GM18870 (cell line): Measurements from ENCODE around the gene MARCHF4.
"Not testable (repeated sequence)": the region's sequence is repeated elsewhere in the genome, so short reads cannot be mapped to it uniquely, and the experiment has no call there.

ENCODE experiments used
- ATAC-seq: cut with Tn5 transposase; IDR thresholded peaks from one replicate; pipeline ENCODE4 v1.9.1; 2021; ENCODE audit warnings: moderate library complexity; ENCODE audit not compliant: unreplicated experiment

The MARCHF4 gene

DNA sequence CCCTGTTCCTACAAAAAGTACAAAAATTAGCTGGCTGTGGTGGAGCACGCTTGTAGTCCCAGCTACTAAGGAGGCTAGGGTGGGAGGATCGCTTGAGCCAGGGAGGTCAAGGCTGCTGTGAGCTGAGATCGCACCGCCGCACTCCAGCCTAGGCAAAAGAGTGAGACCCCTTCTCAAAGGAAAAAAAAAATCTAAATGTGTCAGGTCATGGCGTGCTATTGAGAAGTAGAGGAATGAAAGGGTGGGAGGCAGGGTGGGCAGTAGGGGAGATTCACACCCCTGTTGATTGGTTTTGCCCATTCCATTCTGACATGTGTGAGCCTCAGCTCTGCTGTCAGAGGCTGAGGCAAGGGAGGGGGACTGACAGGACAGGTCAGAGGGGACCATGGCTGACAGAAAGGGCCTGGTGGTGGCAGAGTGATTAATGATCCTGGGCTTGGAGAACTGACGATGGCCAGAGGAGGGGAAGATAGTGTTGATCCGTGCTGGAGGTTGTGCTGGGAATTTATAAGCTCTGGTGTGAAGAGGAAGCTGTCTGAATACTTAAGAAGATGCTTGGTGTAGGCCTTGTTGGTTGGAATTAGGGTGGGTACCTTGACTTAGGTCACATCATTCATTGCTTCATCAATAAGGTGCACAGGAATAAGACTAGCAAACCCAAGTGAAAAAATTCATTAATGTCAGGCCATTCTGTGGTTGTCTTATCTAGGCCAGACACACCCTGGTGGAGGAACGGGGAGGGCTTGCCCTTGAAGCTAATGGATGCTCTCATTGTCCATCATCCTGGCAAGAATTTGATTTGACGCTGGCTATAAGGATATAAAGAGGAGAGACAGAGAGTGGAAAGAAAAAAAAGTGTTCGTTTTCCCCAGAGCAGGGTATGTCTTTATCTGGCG is 20.9 kb upstream of the MARCHF4 start:
- no peak for ATAC-seq

DNA sequence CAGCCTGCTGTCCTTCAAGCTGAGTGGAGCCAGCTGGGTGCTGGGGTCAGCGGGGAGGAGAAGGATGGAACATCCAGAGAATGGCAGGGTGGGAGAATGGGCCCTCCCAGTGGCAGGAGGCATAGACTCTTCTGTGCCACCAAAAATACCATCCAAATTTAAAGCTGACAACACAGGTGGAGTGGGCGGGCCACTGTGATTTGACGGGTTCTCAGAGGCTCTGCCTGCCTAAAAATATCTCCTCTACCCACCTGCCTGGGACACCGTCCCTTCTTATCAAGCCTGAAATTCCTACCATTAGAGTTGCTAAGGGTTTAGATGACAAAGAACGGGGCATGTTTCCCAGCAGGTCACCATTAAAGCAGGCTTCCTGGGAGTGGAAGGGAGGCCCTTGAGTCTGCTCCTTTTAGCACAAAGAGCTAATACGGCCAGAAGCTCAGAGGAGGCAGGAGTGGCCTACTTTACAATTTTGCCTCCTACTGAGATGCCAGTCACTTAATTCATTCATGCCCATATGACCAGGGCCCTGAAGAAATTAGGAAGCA is 19.8 kb upstream of the MARCHF4 start:
- ATAC-seq = no peak

DNA sequence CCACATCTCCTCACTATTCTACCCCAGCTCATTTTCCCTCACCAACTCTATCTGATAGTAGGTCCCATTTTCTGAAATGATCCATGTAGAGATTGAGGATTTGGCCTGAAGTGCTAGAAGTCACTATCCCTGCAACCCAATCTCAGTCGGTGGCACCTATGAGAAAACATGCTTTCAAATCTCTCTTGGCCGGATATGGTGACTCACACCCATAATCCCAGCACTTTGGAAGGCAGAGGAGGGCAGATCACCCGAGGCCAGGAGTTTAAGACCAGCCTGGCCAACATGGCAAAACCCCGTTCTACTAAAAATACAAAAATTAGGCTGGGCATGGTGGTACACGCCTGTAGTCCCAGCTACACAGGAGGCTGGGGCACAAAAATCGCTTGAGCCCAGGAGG is 19.1 kb upstream of the MARCHF4 start:
- no peak for ATAC-seq

DNA sequence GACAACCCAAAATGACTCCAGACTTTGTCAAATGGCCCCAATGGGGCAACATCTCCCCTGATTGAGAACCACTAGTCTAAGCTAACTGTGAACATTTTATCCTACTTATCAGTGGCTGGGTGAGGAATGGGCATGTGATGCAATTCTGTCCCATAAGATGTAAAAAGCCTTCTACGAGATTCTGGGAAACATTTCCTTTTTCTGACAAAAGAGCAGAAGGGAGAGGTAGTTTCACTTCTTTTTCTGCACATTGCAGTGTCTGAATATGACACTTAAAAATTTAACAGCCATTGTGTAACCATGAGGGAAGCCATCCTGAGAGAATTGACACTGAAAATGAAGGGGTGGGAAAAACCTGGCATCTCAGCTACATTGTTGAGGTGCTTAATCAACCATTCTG is 17.3 kb upstream of the MARCHF4 start:
- no peak for ATAC-seq

DNA sequence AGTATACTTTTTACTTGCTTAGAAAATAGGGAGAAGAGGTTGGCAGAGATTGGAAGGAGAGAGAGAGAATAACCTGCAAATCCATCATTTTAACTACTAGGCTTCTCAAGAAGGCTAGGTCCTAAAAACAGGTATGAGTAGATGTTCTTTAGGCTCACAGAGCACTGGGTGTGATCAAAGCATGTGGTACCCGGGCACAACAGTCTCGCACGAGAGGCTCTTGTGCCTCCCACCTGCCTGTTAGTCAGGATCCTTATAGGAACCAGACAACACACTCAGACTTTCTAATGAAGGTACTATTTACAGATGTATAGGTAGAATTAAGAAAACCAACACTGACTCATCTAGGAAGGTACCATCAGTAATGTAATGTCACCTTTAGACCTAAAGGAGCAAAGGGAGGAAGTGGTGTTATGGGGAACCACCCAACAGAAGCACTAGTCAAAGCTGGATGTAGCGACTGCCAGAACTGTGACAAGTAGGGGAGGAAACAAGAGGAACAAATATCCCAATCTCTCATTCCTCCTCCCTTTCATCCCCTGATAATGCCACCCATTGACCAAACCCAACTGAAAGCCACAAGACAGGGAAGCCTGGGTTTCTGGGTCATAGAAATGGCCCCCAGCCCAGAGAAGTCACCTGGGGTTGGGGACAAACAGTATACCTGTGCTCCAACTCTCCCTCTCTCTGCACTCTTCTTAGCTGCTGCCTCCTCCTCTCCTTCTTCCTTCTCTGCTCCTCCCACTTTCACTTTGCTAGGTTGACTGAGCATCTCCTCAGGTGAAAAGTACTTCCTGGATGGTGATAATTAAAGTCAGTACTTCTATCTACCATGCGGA is 16.0 kb upstream of the MARCHF4 start:
- peak; percentile 73 for ATAC-seq

DNA sequence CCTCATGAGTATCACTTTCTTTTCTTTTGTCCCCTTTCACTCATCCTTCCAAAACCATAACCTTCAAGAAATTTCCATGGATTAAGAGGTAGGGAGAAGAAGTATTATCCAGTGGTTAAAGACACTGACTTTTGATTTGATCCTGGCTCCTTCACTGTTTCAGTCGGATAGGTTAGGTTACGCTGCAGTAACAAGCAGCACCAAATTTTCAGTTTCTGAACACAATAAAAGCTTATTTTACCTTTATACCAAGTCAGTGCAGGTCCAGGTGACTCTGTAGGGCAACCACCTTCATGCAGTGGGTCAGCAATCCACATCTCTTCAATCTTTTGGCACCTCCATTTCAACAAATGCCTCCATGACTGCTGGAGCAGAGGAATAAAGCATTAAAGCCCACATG is 15.0 kb upstream of the MARCHF4 start:
- ATAC-seq = no peak

DNA sequence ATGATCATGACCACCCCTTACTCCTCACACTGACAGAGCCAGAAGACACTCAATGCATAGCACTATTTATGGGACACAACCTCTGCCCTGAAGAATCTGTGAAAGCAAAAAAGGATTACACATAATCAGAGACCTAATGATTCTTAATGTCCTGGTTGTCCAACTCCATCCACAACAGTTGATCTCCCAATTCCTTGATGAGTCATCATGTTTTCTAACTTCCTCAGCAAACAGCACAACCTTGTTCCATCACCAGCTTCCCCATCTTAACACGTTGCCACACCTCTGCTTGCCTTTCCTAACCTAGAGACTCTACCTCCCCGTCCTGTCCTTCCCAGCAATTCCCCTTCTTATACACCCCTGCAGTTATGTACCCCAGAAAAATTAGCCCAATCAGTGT is 13.2 kb upstream of the MARCHF4 start:
- ATAC-seq = no peak

DNA sequence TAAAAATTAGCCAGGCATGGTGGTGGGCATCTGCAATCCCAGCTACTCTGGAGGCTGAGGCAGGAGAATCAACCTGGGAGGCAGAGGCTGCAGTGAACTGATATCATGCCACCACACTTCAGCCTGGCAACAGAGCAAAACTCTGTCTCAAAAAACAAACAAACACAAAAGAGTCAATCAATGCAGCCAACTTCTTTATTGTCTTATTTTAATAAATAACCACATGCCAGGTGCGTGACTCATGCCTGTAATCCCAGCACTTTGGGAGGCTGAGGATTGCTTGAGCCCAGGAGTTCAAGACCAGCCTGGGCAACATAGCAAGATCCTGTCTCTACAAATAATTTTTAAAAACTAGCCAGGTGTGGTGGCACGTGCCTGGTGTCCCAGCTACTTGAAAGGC is 12.1 kb upstream of the MARCHF4 start:
- ATAC-seq = not testable (repeated sequence)

DNA sequence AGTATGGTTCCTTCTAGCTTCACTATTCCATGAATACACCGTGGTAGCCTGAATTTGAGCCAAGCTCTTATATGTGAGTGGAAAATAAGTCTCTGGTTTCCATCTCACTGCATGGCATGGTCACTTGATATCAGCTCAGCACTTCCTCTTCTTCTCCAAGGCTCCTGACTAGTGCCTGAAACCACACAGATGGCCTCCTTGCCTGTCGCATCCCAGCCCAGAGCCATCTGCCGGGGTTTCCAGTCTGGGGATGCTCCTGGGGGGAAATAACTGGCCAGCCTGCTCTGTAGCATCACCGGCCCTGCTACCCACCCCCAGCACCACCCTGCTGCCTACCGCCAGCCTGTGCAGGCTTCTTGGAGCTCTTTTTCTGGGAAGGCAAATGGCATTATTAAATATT is 7.7 kb upstream of the MARCHF4 start:
- ATAC-seq = no peak

DNA sequence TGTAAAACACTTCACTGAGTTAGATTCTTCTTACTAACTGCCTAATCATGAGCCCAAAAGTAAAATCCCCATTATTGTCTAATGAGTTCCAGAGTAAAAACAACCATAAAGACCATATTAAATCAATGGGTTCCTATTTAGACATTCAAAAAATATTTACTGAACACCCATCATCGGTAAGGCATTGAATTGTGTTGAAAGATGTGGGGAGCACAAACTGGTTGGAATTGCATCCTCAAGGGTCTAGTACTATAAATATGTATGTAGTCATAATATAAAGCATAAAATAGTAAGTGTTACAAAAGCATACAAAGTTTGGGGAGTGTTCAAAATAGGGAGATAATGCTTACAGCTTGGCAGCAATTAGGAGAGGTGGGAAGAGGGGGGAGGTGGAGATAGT is 3.0 kb upstream of the MARCHF4 start:
- no peak for ATAC-seq

DNA sequence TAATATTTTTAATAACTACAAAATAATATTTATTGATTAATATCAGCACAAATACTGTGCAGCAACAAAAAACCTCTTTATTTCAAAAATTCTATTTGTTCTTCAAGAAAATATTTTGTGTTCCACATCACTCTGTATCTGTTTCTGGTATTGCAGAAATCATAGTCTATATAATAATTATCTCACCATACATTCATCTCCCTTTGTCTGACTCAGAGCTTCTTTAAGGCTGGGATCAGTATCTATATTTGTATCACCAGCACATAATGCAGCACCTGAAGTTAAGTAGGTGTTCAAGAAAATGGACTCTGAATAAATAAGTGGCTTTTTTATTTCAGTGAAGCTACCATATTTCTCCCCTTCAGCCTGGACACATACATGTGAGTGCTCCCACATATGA is 1.6 kb upstream of the MARCHF4 start:
- no peak for ATAC-seq

DNA sequence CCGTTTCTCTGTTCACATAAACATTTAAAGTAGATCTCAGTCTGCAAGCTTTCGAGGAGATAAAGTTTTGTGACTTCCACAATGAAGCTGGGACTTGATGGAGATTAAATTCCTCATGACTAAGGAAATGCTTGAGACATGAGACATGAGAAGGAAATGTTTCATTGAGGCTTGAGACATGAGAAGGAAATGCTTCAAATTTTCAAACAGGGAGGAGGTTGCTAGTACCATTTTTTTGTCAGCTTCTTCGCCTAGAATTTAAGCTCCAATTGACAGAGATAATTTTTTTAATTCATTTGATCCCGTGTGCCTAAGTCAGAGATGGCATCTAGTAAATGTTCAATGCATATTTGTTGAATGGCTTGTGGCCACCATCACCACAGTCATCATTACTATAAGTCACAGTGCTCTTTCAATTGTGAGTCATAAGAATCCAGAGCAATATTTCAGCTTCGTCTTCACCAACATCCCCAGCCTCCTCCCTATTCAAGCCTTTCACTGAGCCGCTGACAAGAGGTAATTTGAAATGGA is 543 bp upstream of the MARCHF4 start:
- ATAC-seq = no peak

DNA sequence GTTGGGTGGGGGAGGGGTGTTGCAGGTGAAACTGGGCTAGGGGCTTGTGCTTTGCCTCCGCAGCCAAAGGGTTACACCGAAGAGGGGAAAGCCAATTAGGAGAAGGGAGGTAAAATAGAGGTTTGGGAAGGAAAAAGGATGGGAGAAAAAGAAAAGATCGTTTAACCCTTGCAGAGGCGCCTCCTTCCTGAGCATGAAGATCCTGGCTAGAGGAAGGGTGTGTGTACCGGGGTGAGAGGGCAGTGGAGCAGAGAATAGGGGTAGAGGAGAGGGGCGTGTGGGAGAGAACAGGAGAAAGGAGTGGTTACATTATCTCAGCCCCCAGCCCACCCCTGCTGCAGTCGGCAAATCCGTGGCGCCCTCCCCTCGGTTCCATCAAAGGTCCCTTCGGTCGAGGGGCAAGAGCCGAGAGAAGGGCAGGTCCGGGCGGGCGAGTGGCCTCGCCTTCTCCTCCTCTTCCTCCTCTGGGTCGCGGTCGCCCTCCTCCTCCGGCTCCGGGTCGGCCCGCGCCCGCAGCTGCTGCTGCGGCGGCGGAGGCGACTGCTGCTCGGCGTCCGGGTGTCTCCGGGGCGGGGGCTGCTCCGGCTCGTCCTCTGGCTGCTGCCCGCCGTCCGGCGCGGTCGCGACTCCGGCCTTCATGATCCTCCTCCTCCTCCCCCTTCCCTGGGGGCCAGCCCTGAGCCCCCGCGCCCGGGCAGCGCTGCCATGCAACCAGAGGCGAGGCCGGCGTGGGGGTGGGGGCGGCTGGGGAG is 1.1 kb downstream of the MARCHF4 start:
- no peak for ATAC-seq

DNA sequence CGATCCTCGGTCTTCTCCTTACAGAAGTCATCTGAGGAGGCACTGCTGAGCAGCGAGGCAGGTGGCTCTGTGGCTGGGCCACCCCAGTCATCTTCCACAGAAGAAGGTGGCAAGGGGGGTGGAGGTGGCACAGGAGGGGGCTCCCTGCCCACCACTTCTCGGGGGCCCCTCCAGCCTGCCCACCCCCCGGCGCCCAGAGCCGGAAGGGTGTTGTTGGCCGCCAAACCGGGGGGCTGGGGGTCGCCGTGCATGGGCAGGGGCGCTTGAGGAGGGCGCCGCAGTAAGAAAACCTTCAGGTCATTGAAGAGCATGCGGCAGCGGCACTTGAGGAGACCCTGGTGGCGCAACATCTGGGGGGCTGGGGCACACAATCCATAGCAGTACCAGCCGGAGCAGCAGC is 2.5 kb downstream of the MARCHF4 start:
- ATAC-seq = no peak

DNA sequence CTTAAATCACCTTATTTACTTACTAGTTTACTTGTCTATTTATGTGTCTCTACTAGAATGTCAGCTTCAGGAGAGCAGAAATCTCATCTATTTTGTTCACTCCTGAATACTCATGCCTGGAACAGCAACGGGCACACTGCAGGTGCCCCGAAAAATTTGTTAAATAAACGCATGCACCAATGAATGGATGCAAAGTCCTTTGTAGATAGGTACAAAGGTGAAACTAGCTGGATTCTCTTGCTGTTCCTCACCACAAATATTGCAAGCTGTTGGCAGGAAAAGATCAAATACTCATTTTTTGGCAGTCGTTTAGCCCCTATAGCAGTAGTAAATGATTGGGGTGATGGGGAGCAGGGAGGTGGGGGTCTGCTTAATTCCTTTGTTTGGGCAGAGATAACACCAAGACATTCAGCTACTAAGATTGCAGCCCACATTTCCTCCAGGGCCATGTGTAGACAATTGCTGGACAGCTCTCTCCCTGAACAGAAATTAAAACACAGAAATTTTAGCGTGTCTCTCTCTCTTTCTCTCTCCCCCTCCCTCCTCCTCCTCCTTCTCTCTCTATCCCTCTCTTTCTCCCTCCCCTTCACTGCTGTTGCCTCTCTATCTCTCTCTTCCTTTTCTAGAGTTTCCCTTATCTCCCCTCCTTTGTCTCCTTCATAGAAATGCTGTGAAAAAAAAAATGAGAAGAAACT is 5.4 kb downstream of the MARCHF4 start:
- ATAC-seq = no peak

DNA sequence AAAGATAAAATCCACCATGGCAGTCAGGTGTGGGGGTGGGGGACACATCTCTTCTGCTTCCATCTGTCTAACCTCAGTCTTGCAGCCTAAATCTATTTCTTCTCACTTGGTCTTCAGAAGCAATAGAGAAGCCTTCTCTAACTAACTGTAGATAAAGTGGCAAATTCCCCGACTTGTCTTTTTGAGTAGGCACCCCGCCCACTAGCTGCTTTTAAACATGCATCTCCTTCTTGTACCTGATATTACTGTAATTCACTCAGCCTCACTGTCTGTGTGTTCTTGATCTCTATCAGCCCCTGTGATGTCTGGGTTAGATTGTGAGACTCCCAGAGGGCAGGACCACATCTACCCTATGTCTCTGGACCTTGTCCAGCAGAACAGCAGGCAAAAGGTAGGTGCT is 6.8 kb downstream of the MARCHF4 start:
- ATAC-seq = no peak

DNA sequence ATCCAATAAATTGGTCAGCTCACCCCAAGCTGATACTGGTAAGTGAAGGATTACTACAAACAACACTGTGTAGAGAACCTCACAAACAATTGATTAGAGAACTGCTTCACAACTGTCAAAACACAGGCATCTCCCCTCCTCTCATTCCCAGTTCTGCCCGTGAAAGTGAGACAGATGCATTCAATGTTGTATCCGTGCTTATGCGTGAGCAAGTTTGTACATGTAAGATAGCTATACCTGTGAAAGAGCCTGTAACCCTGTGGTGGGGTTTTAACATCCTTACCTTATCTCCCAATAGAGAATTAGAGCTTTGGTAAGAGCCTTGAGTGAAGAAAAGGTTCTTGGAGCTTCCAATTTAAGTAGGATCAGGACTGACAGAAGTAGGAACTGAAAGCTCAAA is 9.1 kb downstream of the MARCHF4 start:
- ATAC-seq = no peak

DNA sequence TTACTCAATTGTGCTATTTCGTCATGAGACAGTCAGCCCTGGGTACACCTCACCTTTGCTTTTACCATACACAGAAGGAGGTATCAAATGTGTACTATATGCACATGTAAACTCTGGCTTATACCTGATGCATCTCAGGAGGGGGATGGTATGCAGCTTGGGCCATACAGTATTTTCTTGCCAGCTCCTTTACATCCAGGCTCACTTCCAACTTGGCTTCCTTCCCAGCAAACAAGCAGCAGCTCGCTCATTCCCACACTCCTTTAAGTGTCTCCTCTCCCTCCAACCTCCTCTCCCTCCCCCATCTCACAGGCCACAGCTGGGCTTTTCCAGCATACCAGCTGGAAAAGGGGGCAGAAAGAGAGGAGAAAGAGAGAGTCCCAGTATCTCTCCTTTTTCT is 9.6 kb downstream of the MARCHF4 start:
- ATAC-seq = no peak

DNA sequence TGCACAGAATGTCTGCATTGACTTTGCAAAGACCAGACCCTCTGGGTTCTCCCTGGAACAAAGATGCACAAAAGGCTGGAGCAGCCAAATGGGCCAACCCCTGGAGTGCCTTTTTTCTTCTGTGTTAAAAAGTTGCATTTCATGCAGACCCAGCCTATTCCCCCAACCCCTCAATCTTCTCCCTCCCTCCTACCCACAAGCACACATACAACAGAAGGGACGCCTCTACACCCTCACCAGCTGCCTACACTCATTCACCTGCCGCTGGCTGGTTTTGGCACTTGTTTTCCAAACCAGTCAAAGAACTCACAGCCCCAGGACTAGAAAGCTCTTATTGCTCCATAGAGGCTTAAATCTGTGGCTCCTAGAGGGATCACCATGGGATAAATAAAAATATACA is 16.6 kb downstream of the MARCHF4 start:
- no peak for ATAC-seq

DNA sequence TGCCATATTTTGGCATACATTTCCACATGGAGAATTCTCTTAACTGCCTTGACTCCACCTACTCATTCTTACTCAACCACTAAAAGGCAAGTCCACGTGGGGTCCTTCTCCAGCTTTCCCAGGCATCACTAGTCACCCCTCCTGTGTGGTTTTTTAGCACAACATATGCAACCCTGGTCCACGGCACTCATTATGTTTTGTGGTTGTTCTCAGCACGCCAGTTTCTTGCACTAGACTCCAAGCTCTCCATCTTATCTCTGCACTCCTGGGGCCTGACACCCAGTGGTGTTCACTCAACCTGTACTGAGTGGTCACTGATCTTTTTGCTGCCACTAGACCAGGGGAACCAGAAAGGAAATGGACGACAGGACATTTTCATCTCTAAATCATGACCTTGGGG is 18.0 kb downstream of the MARCHF4 start:
- ATAC-seq = no peak
